Measurements from ENCODE around the gene SPATA17. TPM values are rescaled to one million over a fixed set of nuclear protein-coding genes. Genes with fewer than 3 reads are reported as not detected.

The SPATA17 gene
- total RNA-seq, 1 experiment from 2014 or later = 0.93 TPM

DNA sequence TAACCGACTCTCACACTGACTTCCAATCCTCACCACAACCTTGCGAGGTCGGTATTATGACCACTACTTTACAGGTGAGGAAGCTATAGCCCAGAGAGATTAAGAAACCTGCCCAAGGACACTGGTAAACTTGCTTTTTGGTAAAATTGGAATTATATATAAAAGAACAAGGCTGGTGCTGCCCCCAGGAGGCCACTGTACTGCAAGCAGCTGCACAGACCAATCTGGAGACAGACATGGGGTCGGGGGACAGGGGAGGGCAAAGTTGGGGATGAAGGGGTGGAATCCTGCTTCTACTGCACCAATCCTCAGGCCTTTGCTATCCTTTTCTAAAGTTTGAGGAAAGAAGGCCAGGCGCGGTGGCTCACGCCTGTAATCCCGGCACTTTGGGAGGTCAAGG is 280.8 kb downstream of the SPATA17 start:
- no peak for DNase-seq (ENCODE audit: low read depth)

DNA sequence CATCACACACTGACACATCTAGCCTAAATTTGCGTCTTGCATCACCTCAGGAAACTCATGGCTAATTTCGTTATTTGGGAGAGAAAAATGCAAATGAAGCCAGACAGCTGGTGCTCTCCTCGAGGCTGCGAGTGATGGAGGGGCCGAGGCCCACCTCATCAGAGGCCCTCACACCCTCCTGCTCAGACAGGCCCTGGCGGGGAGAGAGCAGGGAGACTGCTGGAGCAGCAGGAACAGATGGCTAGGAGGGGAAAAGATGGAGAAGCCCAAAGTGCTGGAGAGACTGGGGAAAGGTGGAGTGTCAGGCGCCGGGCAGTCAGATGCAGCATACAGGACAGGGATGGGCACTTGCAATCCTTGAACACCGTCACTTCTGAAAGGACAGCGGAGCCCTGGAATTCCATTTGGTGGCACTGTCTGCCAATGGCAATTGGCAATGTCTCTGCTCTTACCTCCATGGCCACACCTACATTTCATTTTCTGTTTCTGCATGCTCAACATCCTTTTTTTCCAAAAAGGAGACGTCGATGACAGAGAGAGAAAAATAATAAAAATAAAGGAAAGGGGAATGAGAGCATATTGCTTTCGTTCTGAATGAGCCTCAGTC is 286.2 kb downstream of the SPATA17 start:
- no peak for DNase-seq (ENCODE audit: low read depth)

DNA sequence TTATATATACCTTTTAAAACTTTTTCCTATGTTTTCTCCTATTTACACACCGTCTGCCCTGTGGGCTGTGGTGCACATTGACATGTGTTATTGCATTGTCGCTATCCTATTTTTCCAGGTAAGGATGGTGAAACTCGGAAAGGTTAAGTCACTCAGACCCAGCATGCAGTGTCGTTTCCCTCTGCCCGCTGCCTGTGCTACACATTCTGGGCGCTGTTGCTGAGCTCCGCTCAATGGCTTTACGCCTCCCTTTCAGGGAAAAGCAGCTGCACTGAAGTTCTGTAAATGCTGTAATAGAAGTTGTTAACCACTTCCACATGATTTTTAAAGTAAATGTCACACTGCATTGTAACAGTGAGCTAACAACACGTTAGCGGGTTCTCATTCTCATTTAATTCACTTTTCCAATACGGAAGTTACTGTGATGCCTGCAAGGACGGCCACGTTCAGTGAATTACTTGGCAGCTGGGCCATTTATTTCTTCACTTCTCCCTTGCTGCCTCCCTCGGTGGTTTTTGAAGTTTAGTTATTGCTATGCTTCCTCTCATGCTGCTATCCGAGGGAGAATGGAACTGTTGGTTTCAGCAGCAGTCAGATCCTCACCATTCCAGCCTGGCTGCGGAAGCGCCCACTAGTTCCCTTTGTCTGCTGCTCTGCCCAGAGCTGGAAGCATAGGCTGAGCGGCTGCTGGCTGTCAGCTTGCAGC is 288.7 kb downstream of the SPATA17 start:
- no peak for DNase-seq (ENCODE audit: low read depth)

Small RNAs within 50 kb of the gene (small RNA-seq; reads per million reads assigned to genes)
- not detected for gene UBBP2

Other genes starting within 250 kb of the SPATA17 start
- gene GPATCH2, start 254 bp upstream of the SPATA17 start, total RNA-seq (2014; rRNA removed; shearing (Covaris generic)) = 8.1 and 8.6 TPM in 2 replicates

All from HT1080 (cell line).